Activated gamma-delta T cell treated with anti-CD3 and anti-CD28 coated beads, Interleukin-2, amount 50 U/mL, for 16 hours (primary cell): Measurements from ENCODE around the gene PPP1R1A.
A peak's percentile ranks its signal among the peaks of the same experiment; 100 is the strongest.

Experiments
- DNase-seq: peaks from one replicate; pipeline ENCODE4 v3.0.0-alpha.2; 2020; ENCODE audit warnings: low read depth

PPP1R1A gene

DNA sequence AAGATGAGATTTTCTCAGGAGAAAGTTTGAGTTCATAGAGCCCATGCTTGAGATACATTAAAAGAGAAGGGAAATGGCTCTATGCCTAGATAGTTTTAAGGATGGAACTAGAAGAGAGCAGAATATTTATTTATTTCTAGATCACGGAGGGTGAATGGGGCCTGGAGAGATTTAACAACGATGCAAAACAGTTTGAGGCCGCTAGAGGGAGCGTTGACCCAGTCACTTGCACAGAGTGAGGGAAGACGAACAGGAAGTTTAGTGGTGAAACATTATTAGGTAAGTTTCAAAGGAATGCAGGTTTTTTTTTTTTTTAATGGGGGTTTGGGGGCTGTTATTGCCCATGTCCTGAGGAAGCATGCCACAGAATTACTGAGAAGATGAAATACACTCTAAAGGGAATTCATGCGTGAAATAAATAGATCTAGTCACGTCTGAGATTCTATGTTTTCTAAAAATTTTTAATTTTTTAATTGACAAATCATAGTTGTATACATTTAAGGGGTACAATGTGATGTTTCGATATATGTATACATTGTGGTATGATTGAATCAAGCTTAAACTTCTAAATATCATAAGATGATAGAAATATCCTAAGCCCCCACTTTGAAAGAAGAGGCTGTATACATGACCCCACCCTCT, 14.8 kb upstream of the PPP1R1A start:
- DNase-seq = peak; percentile 51

DNA sequence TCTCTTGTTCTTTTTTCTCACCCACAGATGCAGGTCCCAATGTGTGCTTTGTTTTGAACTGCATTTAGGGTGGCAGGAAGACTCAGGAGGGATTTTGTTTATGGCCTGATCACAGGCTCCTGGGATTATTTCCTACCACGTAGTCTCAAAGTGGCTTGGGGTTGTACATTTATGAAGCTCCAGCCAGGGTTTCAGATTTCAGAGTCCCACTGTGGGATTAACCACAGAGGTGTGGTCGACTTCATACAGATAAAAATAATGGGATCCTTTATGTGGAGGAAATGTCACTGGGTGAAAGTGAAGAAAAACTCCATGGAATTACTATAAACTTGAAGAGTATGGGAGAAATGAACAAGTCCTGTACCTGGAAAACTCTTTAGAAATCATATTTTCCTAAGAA, 14.2 kb upstream of the PPP1R1A start:
- DNase-seq = no peak

DNA sequence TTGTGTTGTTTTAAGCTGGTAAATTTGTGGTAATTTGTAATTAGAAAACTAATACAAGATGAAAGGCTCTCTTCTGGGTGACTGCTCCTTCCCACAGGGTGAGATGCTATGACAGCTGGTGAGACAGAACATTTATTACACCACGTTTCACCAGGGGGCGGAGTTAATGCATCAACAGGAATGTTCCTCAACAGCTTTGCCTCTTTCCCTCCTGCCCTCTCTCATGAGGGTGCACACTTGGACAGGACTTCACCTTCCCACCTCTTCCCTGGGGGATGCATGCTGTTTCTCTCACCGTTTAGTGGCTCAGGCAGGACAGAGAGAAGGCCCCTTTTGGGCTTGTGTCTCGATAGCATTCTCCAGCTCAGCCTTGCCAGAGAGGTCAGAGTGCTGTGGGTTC, 13.4 kb upstream of the PPP1R1A start:
- DNase-seq = no peak

DNA sequence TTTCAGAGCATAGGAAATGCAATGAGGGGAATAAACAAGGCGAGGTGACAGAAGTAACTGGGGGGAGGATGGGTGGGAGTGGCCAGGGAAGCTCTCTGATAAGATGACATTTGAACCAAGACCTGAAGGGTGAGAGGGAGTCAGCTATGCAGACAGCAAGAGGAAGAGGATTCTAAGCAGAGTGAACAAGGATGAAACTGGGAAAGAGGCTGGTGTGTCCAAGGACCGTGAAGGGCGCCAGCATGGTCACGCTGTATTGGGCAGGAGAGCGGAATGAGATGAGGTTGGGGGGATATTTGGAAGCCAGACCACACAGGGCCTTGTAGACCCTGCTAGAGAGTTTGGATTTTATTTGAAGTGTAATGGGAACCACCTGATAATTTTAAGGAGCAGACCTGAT, 10.5 kb upstream of the PPP1R1A start:
- DNase-seq = no peak

DNA sequence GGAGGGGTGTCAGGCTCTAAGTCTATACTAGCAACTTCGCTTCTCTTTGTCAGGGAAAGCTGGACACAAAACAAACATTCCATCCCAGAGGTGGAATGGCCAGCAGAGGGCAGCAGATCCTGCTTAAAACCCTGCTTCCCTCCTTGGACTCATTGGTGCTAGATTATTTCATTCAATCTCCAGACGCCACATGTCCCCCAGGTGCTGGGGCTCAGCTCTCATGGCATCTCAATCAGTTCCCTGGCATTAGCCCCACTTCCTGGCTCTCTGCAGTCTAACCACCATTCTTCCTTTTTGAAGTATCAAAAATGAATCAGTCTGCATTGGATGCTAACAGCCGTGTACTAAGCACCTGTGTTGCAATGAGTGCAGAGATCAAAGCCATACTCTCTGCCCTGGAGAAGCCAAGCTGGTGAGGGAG, 8.1 kb upstream of the PPP1R1A start:
- peak; percentile 8 for DNase-seq

DNA sequence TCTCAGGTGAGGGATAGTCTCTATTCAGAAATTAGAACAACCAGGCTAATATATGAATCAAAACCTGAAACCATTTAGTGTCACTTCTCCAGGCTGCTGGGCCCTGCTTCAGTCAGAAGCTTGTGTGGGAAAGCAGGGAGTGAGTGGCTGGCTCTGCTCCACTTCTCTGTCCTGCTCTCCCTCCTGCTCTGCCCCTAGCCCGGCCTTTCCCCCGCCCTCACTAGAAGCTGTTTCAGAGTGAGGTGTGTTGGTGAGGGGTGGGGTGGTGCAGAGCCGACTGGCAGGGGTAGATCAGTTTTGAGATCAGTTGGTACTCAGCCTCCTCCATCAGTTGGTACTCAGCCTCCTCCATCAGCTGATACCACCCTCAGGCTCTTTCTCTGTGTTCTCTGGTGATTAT, 7.0 kb upstream of the PPP1R1A start:
- no peak for DNase-seq

- no peak for DNase-seq
These were observed 5.3 kb upstream of the PPP1R1A start for GRCh38 chr12:54593725-54594124.

DNA sequence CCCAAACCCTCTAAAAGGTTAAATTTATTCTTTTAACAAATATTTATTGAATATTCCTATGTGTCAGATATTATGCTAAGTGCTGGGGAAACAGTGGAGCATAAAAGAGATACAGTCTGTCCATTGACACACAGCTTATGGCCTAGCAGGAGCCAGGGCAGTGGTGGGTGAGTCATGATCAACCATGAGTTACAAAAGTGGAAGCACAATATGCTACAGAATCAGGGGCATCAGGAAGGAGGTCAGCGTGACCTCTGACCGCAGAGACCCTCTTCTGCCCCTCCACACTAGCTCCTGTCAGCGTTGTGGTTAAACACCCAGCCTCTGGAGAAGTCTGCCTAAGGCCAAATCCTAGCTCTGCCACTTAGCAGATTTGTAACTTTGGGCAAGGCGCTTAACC, 4.7 kb upstream of the PPP1R1A start:
- no peak for DNase-seq

DNA sequence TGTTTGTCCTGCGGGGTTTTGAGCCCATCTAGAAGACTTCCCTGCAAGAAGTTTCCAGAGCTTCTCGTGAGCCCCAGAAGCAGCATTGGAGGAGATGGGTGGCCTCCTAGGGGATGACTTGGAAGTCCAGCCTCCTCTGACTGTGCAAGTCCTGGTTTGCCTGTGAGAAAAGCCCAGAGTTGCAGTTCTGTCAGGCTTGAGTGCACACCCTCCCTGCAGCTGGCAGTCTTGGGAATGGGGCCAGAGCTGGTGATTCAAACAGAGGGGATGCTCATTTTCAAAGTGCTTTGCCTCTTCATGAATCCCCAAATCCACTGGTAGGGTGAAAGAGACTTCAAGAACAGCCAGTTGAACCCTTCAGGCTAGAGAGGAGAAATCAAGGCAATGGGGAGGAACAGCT, 3.9 kb upstream of the PPP1R1A start:
- DNase-seq = no peak

DNA sequence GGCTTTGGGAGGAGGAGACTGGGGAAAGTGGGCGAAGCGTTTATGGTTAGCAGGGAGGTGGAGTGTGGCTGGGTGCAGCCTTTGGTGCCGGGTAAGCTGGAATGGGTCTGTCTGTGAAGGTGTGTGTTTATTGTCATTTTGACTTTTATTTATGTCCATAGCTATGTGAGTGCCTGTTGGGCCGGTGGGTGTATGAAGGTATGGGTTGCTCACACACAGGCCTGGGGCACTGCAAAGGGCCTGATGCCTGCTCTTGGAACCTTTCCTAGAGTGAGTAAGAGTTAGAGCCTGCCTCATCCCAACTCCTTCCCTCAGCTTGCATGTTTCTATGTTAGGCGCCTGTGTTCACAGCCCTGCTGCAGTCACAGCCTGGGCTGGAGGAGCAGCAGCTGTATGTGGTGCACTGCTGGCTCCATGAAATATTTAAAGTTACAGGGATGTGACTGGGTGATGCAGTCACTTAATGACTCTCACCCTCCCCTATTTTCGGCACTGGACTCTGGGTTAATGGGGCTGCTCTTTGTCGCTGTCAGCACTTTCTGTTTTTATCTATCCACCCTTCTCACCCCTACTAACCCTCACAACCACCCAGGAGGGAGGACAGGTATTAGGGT, 2.6 kb upstream of the PPP1R1A start:
- DNase-seq = no peak

DNA sequence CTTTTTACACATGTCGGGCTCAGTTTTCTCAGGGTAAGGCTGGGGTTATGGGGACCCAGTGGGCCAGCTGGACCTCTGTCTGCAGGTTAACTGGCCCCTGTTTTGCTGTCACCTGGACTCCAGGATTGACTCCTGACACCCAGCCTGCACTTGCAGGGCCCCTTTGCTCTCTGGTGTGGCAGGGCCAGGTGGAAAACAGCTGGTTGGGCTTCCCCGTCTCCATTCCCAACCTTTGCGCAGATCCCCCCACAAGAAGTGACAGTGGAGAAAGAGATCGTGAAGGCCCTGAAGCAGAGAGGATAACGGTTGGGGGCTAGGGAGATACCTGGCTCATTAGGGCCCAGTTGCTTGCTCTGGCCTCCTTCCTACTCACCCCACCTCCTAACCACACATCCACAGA, 1.5 kb upstream of the PPP1R1A start:
- no peak for DNase-seq

DNA sequence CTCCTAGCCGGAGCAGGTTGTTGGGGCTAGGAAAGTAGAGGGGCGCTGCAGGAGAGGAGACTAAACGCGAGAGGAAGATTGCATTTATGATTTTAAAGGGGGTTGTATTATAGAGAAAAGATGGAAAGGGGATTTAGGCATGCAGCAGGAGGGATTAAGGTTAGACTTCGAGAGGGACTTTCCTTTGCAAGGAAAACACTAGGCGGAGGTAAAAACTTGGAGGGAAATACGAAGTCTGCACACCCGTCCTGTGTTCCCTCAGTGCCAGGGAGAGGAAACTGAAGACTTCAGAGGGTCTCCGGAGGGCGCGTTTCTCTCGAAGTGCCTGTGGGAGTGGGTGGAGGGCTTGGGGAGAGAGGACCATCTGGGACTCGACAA, 420 bp upstream of the PPP1R1A start:
- no peak for DNase-seq

DNA sequence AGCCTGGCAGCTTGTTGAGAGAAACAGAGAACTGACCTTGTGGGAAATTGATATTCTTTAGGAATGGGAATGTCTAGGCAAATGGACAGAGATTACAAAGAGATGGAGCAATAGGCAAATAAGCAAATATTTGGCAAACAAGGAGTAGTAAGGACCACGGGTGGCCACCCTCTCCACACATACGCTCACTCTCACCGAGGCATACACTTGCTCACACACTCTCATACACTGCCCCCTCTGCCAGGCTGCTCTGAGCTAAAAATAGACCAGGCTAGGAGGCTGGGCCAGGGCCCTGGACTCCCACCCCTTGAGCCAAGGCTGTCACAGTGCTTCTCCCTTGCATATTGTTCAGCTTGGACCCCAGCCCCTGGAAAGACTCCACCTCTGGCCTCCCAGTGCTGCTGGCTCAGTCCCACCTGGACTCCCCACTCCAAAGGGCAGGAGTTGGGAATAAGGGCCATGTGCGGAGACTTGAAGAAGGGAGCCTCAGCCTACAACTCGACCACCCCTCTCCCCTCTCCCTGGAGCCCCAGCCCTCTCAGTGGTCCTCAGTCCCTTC, 1.1 kb downstream of the PPP1R1A start:
- no peak for DNase-seq

GRCh38 chr12:54586620-54587019, 1.8 kb downstream of the PPP1R1A start:
- DNase-seq = no peak

DNA sequence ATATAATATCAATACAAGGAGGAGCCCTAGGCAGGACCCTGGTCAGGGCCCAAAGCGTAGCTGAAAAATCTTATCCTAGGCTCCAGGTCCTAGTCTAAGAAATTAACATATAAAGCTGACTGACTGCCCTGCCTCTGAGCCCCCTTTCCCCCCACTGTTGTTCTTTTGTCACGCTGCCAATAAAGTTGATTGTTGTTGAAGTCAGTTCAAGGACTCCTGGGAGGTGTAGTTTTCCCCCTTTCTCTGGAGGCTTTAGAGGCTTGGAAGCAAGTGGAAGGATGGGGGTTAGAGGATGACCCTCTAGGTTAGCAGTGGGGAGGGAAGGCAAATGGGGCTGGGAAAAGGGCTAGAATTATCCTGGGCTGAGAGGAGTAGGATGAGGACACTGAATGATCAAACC, 3.2 kb downstream of the PPP1R1A start:
- DNase-seq = no peak

DNA sequence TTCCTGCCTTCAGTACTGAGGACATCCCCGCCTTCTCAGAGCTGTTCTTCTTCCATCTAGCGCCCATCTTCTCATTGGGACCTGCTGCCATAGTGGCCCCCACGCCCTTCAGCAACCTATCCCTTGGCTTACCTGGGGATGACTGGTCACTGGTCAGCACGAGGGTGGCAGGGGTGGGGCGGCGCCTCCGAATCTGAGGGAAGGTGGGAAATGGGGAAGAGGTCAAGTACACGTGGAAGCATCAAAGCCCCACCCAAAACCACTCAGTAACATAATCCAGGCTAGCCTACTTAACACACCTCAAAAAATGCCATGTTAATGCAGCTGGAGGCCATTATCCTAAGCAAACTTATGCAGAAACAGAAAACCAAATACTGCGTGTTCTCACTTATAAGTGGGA, 4.3 kb downstream of the PPP1R1A start:
- no peak for DNase-seq

DNA sequence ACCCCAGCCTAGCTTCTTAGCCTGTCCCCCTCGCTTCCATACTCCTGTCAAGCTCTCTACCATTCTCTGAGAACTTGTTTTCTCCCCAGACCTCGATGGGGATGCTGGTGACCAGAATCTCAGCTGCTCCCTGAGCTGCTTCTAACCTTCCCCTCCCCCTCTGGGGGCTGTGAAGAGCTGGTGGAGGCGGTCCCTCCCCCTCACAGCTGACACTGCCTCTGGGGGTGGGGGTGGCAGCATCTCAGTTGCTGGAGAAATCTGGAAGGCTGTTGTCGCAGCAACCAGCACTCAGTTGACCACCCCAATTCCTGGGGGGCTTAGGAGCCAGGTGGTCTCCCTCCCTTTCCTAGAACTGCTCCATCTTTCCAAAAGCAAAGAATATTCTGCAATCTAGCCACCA, 4.7 kb downstream of the PPP1R1A start:
- no peak for DNase-seq

DNA sequence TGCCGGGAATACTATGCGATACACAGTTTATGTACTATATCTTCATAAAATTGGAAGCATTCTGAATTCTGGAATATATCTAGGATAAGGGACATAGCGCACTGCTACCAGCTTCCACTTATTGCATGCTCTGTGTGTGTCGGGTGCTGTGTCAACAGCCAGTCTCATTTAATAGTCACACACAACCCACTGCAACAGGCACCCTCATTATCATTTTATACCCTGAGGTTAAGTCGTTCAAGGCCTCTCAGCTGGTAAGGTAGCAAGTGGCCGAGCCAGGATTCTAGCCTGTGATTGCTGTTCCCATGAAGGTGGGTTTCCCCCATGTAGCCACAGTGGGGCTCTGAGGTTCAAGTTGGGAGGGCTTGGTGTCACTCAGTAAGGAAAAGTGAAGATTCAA, 7.0 kb downstream of the PPP1R1A start:
- DNase-seq = no peak

DNA sequence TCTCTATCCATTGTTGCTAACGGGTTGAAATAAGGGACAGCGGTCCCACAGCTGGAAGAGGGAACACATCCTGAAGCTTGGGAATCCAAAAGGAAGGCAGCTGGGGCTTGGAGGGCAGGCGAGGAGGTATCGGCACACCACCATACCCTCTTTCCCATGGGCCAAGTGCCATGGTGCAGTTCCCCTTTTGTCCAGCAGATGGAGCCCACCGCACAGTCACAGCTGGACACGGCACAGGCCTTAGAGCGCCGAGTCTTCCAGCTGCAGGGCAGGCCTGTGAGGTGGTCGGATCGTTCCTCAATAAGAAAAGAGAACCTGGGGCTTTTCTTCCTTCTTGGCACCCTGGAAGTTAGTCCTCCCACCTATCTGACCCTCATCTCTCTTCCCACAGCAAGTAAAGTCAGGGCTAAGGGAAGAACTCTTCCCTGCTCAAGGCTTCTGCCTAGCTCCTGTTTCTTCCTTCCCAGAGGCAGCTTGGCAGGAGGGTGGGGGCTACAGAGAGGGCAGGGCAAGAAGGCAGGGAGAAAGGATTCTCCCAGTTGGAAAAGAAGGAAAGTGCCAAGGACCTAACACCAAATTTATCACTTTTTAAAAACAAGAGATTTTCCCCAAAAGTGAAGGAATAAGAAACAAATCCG, 8.6 kb downstream of the PPP1R1A start:
- peak; percentile 75 for DNase-seq

DNA sequence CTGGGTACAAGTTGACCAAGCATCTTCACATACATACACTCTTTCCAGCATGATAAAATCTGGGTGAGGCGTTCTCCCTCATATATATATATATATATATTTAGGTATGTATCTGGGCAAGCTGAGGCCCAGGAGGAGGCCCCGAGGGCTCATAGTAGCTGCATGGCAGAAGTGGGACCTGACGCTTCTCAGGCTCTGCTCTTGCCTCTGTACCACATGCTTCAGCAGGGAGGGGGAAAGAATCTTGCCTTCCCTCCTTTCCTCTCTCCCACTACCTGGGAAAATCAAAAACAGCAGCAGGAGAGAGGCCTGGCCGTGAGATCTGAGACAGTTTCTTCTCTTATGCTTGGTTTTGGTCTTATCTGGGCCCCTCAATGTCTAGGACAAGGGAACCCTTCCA, 9.2 kb downstream of the PPP1R1A start:
- no peak for DNase-seq

DNA sequence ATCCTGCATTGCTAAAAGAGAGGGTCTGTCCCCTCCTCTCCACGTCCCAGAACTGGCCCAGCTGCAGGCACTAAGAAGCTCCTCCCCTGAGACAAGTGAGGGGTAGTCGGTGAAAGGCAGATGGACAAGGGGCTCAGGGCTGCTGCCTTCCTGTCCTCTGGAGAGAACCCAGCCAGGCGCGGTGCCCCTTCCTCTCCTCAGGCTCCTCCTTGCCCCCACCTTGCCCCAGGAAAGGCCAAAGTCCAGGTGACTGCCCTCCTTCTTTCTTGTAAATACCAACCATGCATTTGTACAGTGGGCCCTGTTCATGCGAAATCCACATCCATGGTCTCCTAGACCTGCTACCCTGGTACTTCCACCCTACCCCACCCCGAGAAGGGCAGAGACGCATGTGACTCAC, 9.7 kb downstream of the PPP1R1A start:
- DNase-seq = no peak

DNA sequence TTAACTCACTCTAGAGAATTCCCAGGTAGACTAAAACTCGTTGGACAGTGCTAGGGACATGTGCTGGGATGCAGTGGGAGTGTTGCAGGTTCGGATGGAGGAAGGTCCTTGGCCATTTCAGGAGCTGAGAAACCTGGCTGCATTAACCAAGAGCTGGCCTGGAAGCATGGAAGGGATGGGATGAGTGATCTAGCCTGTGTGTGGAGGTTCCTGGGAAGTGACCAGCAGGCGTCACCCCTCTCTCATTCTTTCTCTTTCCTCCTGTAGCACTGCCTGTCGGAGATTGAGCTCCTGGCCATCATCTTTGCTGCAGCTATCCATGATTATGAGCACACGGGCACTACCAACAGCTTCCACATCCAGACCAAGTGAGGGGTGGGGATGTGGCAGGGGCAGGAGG, 15.6 kb downstream of the PPP1R1A start:
- no peak for DNase-seq
